ENCODE measurements around the gene DTNA. TPM values are rescaled to one million over a fixed set of nuclear protein-coding genes. Genes with fewer than 3 reads are reported as not detected.

Gene DTNA
- polyA plus RNA-seq, 1 donor from 2014 or later: not detected

DNA sequence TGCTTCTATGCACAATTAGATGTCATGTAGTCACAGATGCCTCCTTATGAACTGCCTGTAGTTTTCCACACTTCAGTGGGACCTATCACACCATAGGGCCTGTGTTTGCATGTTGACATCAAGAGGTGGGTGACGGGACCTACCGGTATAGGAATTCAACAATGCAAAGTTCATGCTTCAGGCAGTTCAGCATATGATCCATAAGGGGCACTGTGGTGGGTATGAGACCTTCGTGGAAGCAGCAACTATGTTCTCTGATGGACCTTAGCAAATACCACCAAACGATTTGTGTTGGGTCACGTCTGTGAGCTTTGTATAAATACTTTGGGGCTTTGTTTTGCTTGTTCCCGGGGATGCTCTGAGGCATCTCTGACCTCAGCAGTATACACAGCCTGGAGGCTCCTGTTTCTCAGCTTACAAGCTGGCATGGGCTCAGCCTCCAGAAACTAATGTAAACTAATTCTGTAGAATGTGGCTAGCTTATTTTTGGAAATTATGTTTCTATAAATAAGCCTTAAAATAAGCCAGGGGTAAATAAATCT is 111.6 kb downstream of the DTNA start:
- no peaks in the 10 kb centered on the region for H3K36me3 Mint-ChIP-seq
- H3K4me3 Mint-ChIP-seq: no peak overlapping the region
- H3K9me3 Mint-ChIP-seq: no peaks in the 10 kb centered on the region
- no peaks in the 10 kb centered on the region for H3K4me1 Mint-ChIP-seq
- no peak overlapping the region for H3K27ac Mint-ChIP-seq
- H3K27me3 Mint-ChIP-seq: peaks cover 7% of the 10 kb centered on the region

DNA sequence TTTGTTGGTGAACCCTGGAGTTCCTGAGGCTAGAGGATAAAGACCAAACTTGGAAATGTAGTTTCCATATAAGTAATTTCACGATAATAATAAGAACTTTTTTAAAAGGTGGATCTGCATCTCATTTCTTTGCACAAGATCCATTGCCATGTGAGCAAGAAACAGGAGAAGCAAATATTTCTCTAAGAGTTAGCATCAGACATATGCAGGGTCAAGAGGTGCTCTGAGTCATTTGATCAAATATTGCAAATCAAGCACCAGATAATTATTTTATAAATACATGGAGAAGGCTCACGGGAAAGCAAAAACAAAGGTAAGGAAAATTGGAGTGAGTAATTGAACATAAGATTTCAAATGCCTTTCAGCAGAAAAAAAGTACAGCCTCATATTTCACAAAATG is 118.0 kb downstream of the DTNA start:
- Mint-ChIP-seq H3K4me3 (no peak overlapping the region), H3K4me1 (no peaks in the 10 kb centered on the region), H3K27me3 (no peaks in the 10 kb centered on the region), H3K36me3 (no peaks in the 10 kb centered on the region), H3K27ac (no peak overlapping the region), H3K9me3 (no peaks in the 10 kb centered on the region)

DNA sequence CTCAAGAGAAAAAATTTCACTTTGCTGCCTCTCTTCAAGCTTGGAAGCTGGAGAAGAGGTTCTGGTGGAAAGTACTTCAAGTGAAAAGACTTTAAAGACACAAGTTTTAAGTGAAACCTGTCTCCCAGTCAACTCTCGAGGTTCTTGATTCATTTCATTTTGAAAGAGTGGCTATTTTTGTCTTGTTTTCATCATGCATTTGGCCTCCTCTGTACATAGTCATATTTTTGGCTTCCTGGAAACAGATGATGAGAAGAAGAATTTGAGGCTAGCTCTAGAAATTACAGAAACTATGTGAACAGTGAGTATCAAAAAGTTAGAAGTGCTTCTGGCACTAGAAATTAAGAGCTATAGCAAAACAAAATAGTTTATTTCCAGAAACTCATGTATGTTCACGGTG is 124.8 kb downstream of the DTNA start:
- peaks cover 0 to 3% (median 0%) of the 10 kb centered on the region in 3 donors for H3K9me3 Mint-ChIP-seq
- H3K36me3 Mint-ChIP-seq: no peaks in the 10 kb centered on the region
- H3K4me1 Mint-ChIP-seq: no peaks in the 10 kb centered on the region
- no peak overlapping the region for H3K4me3 Mint-ChIP-seq
- H3K27me3 Mint-ChIP-seq: peaks cover 6% of the 10 kb centered on the region
- no peak overlapping the region for H3K27ac Mint-ChIP-seq

DNA sequence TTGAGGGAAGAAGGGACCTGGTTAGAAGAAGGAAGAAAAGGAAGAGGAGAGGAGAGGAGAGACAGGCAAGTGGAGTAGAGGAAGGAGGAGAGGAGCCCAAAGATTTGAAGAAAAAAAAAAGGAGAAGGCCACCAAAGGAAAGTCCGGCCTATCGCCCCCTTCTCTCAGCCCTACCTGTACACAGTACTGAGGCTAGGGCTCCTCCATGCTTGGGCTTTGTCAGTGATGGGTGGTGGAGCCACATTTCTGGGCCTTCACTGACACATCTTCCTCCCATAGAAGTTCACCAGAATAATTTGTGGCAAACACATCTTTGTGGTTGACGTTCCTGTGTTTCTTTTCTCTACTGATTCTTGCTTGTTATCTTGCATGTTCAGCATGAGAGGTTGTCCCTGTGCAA is 125.4 kb downstream of the DTNA start:
- Mint-ChIP-seq H3K4me1 (no peaks in the 10 kb centered on the region), H3K36me3 (no peaks in the 10 kb centered on the region), H3K4me3 (no peak overlapping the region)

DNA sequence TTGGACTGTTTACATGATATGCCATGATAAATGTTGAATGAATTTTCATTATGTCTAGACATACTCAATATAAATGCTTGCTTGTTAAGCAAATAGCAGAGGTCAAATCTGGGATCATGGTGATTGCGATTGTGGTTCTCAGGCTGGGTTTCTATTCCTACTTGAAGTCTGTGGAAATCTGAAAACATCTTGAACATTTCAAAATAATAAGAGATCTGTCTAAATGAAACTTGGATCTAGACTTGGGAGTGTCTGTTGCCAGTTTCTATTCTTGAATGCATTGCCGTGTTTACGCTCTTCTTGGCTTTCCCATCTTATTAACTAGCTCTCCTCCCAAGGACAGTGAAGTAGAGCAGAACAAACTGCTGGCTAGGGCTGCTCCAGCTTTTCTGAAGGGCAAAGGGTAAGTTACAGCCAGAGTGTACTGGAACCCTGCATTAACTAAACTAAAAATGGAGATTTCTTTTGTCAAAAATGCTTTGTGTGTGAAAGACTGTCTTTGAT is 127.7 kb downstream of the DTNA start:
- H3K36me3 Mint-ChIP-seq: no peaks in the 10 kb centered on the region
- H3K27ac Mint-ChIP-seq: no peak overlapping the region
- H3K4me1 Mint-ChIP-seq: no peaks in the 10 kb centered on the region
- peaks cover 0 to 3% (median 3%) of the 10 kb centered on the region in 3 donors for H3K9me3 Mint-ChIP-seq
- H3K4me3 Mint-ChIP-seq: no peak overlapping the region
- H3K27me3 Mint-ChIP-seq: peaks cover 6% of the 10 kb centered on the region

More for the DNA sequence above, 125.4 kb downstream of the DTNA start:
- Mint-ChIP-seq H3K27me3 (peaks cover 6% of the 10 kb centered on the region), H3K9me3 (peaks cover 0 to 3% (median 0%) of the 10 kb centered on the region in 3 donors), H3K27ac (no peak overlapping the region)

DNA sequence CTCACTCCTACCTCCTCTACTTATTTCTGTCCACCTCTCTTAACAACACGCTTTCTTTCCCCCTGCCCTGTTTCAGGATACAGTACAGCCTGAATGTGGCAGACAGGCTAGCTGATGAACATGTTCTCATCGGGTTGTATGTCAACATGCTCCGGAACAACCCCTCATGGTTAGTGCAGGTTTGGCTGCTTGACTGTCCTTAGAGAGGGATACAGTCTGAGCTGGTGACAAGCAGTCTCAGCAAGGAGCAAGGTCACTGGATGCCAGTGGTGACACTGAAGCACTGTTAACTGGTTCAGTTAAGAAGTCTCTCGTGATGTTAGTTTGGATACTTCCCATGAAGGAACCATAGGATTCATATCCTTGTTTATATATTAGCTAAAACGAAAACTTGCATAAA is 128.6 kb downstream of the DTNA start:
- peaks cover 0 to 3% (median 3%) of the 10 kb centered on the region in 3 donors for H3K9me3 Mint-ChIP-seq
- no peaks in the 10 kb centered on the region for H3K4me1 Mint-ChIP-seq
- H3K4me3 Mint-ChIP-seq: no peak overlapping the region
- no peaks in the 10 kb centered on the region for H3K36me3 Mint-ChIP-seq
- H3K27me3 Mint-ChIP-seq: peaks cover 6% of the 10 kb centered on the region
- H3K27ac Mint-ChIP-seq: no peak overlapping the region

DNA sequence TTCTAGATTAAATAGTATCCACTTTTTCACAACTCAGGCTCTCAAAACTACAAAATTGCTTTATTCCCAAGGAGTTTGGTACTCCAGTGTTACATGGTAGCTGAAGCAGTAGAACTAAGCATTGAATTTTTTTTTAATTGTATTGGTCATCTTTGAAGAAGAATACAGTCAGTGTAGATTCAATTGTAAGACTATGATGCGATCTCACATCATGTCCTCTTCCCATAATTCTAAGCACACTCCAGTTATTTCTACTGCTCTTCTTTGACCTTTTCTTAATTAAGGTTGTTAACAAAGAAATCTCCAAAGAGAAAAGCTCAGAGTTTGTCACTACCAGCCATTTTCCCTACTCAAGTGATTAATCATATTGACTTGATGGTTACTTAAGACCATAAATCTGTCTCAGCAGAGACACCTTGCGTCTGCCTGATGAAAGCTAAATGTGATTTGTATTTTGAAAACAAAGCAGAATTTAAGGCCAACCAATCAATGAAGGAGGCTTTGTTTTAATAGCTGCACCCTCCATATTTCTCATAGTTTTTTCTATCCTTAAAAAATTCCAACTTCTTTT is 130.2 kb downstream of the DTNA start:
- Mint-ChIP-seq H3K27me3 (peaks cover 6% of the 10 kb centered on the region), H3K27ac (no peak overlapping the region), H3K4me1 (no peaks in the 10 kb centered on the region), H3K9me3 (peaks cover 0 to 3% (median 3%) of the 10 kb centered on the region in 3 donors), H3K36me3 (no peaks in the 10 kb centered on the region), H3K4me3 (no peak overlapping the region)

DNA sequence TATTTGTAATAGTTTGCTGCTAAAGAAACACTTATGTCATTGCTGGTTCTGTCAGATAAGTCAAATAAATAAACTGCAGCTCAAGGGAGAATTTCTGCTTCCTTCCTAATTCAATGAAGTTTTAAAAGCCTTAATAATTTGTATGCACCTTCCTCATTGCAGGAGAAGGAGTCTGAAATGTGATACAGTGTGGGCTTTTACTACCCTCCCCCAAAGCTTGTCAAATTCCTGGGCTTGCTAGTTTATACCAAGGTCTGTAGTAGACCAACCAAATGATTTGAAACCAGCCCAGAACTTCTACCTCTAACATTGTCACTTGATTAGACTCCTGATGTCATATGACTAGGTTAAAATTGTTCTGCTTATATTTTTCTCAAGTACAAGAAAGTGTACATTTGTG is 131.8 kb downstream of the DTNA start:
- Mint-ChIP-seq H3K27me3 (peaks cover 3% of the 10 kb centered on the region), H3K27ac (no peak overlapping the region), H3K9me3 (peaks cover 0 to 3% (median 2%) of the 10 kb centered on the region in 3 donors), H3K36me3 (no peaks in the 10 kb centered on the region), H3K4me3 (no peak overlapping the region), H3K4me1 (no peaks in the 10 kb centered on the region)

DNA sequence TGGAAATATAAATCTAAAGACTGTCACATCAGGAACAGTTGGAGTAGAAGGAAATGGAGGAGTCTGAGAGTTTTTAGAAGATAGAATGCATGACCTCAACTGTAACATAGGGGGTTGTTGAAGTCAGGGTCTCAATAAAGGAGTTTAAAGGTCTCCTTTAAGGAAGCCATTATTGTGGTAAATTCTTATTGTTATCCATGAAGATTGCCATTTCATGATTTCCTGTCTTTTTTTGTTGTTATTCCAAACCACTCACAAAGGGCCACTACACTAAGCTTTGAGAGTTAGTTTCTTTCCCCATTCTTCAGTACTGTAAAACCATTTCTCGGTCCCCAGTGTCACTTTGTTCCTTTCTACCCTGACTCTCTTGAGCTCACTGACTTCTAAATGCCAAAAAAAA is 134.0 kb downstream of the DTNA start:
- no peak overlapping the region for H3K4me3 Mint-ChIP-seq
- no peaks in the 10 kb centered on the region for H3K27me3 Mint-ChIP-seq
- H3K4me1 Mint-ChIP-seq: no peaks in the 10 kb centered on the region
- peaks cover 2 to 3% (median 3%) of the 10 kb centered on the region in 3 donors for H3K9me3 Mint-ChIP-seq
- H3K36me3 Mint-ChIP-seq: no peaks in the 10 kb centered on the region
- H3K27ac Mint-ChIP-seq: no peak overlapping the region

DNA sequence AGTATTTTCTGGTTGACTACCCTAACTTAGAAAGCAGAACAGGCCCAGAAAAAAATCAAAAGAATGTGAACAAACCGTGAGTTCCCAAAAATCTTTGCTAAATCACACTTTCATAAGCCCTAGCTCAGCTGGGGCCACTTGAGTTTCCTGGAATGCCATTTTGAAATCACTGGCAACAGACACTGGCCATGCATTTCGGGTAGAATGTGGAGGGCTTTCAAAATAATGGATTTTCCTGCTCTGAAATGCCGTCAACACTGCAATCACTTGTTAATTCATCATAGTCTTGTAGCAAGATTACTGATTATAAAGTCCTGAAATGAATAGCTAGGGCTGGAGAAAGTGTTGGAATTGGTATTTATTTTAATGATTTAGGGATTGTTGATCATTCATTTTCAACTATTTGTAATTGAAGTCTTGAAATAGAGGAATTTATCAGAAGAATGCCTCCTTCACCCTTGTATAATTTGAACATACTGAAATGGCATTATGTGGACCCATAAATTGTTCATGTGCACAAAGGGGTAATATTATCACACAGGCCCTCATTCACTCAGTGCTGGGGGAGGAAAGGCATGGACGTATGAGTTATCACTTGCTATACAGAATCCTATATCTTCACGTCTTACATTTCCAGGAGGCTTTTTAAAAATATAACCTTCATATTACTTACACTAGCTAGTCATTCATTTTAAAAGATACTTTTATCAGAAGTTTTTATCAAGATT is 134.8 kb downstream of the DTNA start:
- H3K36me3 Mint-ChIP-seq: no peaks in the 10 kb centered on the region

DNA sequence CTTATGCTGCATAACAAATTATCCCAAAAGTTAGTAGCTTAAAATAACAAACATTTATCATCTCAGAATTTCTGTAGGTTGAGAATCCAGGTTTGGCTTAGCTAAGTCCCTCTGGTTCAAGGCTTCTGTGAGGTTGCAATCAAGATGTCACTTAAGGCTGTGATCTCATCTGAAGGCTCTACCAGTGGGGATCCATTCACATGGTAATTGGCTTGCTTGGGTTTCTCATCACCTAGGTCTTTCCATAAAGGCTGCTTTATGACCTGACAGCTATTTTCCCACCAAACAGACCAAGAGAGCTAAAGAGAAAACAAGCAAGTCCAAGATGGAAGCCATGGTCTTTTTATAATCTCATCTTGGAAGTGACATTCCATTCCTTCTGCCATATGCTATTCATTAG is 137.3 kb downstream of the DTNA start:
- H3K27me3 Mint-ChIP-seq: peaks cover 4% of the 10 kb centered on the region
- no peak overlapping the region for H3K27ac Mint-ChIP-seq
- H3K9me3 Mint-ChIP-seq: peaks cover 2 to 3% (median 2%) of the 10 kb centered on the region in 3 donors
- H3K4me1 Mint-ChIP-seq: no peaks in the 10 kb centered on the region
- H3K36me3 Mint-ChIP-seq: no peaks in the 10 kb centered on the region
- H3K4me3 Mint-ChIP-seq: no peak overlapping the region

More for the DNA sequence above, 134.8 kb downstream of the DTNA start:
- no peak overlapping the region for H3K4me3 Mint-ChIP-seq
- H3K27ac Mint-ChIP-seq: no peak overlapping the region
- H3K9me3 Mint-ChIP-seq: peaks cover 2 to 3% (median 3%) of the 10 kb centered on the region in 3 donors
- peaks cover 2% of the 10 kb centered on the region for H3K27me3 Mint-ChIP-seq
- no peaks in the 10 kb centered on the region for H3K4me1 Mint-ChIP-seq

DNA sequence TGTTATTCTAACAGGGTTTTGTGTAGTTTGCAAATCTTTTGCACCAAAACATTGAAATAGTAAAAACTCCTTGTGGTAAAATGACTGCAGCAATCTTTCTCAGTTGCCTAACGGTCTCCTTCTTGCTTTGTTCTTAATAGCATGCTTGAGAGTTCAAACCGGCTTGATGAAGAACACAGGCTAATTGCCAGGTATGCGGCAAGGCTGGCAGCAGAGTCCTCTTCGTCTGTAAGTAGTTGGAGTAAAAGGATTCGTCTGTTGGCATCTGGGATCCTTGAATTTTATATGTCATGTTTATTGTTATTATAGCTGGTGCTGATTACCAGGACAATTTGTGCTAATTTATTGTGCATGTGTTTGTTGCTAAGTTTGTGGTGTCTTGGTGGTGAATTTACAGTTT is 138.1 kb downstream of the DTNA start:
- Mint-ChIP-seq H3K9me3 (peaks cover 0 to 3% (median 2%) of the 10 kb centered on the region in 3 donors), H3K27me3 (peaks cover 4% of the 10 kb centered on the region), H3K36me3 (no peaks in the 10 kb centered on the region), H3K27ac (no peak overlapping the region), H3K4me1 (no peaks in the 10 kb centered on the region), H3K4me3 (no peak overlapping the region)

DNA sequence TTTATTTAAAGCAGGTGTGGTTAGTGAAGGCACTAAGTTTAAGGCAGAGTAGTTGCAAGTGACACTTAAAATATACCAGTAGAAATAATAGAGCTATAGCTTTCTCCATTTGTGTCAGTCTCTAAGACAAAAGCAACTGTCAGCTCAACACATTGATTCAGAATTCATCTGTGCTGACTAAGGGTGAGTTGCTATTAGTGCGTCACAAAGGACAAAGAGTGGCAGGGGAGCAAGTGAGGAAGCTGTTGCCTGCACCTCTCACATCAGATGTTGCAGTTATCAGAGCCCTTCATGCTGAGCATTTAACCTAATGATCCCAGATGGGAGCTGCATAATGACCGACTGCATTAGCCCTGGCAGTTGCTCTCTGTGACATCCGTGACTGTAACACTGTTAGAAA is 138.6 kb downstream of the DTNA start:
- peaks cover 0 to 3% (median 2%) of the 10 kb centered on the region in 3 donors for H3K9me3 Mint-ChIP-seq
- no peaks in the 10 kb centered on the region for H3K4me1 Mint-ChIP-seq
- peaks cover 4% of the 10 kb centered on the region for H3K27me3 Mint-ChIP-seq
- no peak overlapping the region for H3K27ac Mint-ChIP-seq
- H3K36me3 Mint-ChIP-seq: no peaks in the 10 kb centered on the region
- H3K4me3 Mint-ChIP-seq: no peak overlapping the region

DNA sequence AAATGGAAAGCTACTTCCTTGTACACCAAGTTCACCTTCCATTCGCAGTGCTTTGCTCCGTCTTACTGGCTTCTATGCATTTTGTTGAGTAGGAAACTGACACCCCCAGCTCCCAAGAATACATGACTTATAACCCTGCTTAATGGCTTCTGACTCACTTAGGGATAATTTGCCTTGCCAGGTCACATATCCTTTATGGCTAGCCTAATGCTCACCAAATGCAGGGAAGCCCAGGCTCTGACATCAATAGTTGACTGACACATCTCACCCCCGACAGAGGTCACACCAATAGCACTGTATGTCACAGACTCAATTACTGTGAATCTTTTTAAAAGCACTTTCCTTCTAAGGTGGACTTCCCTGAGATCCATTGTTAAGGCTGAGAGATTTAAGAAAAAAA is 147.2 kb downstream of the DTNA start:
- no peak overlapping the region for H3K4me3 Mint-ChIP-seq
- H3K4me1 Mint-ChIP-seq: peaks cover 5 to 7% (median 6%) of the 10 kb centered on the region in 3 donors
- H3K27ac Mint-ChIP-seq: no peak overlapping the region
- peaks cover 0 to 2% (median 0%) of the 10 kb centered on the region in 3 donors for H3K9me3 Mint-ChIP-seq
- H3K27me3 Mint-ChIP-seq: peaks cover 13% of the 10 kb centered on the region
- no peaks in the 10 kb centered on the region for H3K36me3 Mint-ChIP-seq

DNA sequence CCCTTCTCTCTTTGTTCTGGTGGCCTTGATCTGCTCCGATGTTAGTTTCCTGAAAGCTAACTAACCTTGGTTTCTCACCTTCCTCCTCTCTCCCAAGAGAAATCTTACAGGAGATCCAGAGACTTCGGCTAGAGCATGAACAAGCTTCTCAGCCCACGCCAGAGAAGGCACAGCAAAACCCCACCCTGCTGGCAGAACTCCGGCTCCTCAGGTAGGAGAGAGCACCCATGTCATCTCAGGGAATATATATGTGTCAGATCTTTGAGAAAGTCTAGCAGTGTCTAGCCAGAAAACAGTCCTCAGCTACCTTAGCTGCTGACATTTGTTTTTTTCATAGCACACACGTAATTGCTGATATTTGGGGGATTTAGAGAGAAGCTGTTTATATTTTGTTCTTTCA is 148.1 kb downstream of the DTNA start:
- Mint-ChIP-seq H3K4me1 (peaks cover 5 to 7% (median 6%) of the 10 kb centered on the region in 3 donors), H3K36me3 (no peaks in the 10 kb centered on the region), H3K27me3 (peaks cover 13% of the 10 kb centered on the region), H3K4me3 (no peak overlapping the region), H3K9me3 (peaks cover 0 to 2% (median 0%) of the 10 kb centered on the region in 3 donors), H3K27ac (no peak overlapping the region)
